WTC11 (cell line): ENCODE results near the gene MOB3B.

Experiments
- GABPB1 ChIP-seq: sonication (generic); formaldehyde crosslinking; IDR thresholded peaks from 2 replicates; pipeline ENCODE4 v1.8.1; 2023; ENCODE audit warnings: mild to moderate bottlenecking, missing genetic modification reagents
- GRHL2 ChIP-seq: fragments of 250-450 bp; sonication (Bioruptor Pico); IDR thresholded peaks from 2 replicates; pipeline ENCODE4 v1.8.0; 2022; ENCODE audit warnings: mild to moderate bottlenecking, moderate library complexity; ENCODE audit not compliant: insufficient replicate concordance, severe bottlenecking
- MYBL2 ChIP-seq: sonication (generic); formaldehyde crosslinking; IDR thresholded peaks from 2 replicates; pipeline ENCODE4 v1.8.1; 2023; ENCODE audit warnings: mild to moderate bottlenecking, moderate library complexity, missing genetic modification reagents
- NFYB ChIP-seq: sonication (generic); formaldehyde crosslinking; conservative IDR thresholded peaks from 2 replicates; pipeline ENCODE4 v1.8.0; 2022; ENCODE audit warnings: low read depth, missing genetic modification reagents
- SMAD3 ChIP-seq: sonication (generic); formaldehyde crosslinking; IDR thresholded peaks from 2 replicates; pipeline ENCODE4 v1.8.0; 2022; ENCODE audit warnings: missing genetic modification reagents, mild to moderate bottlenecking, borderline replicate concordance
- TCF7 ChIP-seq: sonication (generic); formaldehyde crosslinking; IDR thresholded peaks from 2 replicates; pipeline ENCODE4 v1.8.0; 2022; ENCODE audit warnings: mild to moderate bottlenecking, low read depth, missing genetic modification reagents, moderate library complexity
- TF ChIP-seq, protein P1 (sequence below): fragments of 200-600 bp; IDR thresholded peaks from 2 replicates; pipeline ENCODE4 v1.8.0; 2022; ENCODE audit warnings: antibody characterized with exemption
- TF ChIP-seq, protein P2 (sequence below): fragments of 250-450 bp; sonication (Bioruptor Pico); IDR thresholded peaks from 2 replicates; pipeline ENCODE4 v1.9.0; 2021; ENCODE audit warnings: mild to moderate bottlenecking
- TF ChIP-seq, protein P3 (sequence below): sonication (generic); formaldehyde crosslinking; IDR thresholded peaks from 2 replicates; pipeline ENCODE4 v1.8.0; 2022; ENCODE audit warnings: mild to moderate bottlenecking, missing genetic modification reagents
- TF ChIP-seq, protein P4 (sequence below): sonication (generic); formaldehyde crosslinking; IDR thresholded peaks from 2 replicates; pipeline ENCODE4 v1.8.0; 2022; ENCODE audit warnings: mild to moderate bottlenecking, missing genetic modification reagents
- TF ChIP-seq, protein P5 (sequence below): sonication (generic); formaldehyde crosslinking; IDR thresholded peaks from 2 replicates; pipeline ENCODE4 v1.8.0; 2023; ENCODE audit warnings: missing genetic modification reagents, mild to moderate bottlenecking, borderline replicate concordance
- TF ChIP-seq, protein P6 (sequence below): sonication (generic); formaldehyde crosslinking; IDR thresholded peaks from 2 replicates; pipeline ENCODE4 v1.8.0; 2022; ENCODE audit warnings: mild to moderate bottlenecking, missing genetic modification reagents

DNA sequence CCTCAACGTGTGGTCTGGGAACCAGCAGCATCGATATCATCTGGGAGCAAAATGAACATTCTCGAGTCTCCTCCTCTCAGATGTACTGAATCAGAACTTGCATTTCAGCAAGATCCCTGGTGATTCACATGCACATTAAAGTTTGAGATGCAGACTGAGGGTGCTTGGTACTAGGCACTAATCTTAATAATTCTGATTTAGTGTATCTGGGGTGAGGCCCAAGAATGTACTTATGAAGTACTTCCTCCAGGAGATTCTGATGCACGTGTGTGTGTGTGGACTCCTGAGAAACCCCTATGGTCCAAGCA lies 176.5 kb downstream of the MOB3B start:
- TF ChIP-seq, protein P1, sequence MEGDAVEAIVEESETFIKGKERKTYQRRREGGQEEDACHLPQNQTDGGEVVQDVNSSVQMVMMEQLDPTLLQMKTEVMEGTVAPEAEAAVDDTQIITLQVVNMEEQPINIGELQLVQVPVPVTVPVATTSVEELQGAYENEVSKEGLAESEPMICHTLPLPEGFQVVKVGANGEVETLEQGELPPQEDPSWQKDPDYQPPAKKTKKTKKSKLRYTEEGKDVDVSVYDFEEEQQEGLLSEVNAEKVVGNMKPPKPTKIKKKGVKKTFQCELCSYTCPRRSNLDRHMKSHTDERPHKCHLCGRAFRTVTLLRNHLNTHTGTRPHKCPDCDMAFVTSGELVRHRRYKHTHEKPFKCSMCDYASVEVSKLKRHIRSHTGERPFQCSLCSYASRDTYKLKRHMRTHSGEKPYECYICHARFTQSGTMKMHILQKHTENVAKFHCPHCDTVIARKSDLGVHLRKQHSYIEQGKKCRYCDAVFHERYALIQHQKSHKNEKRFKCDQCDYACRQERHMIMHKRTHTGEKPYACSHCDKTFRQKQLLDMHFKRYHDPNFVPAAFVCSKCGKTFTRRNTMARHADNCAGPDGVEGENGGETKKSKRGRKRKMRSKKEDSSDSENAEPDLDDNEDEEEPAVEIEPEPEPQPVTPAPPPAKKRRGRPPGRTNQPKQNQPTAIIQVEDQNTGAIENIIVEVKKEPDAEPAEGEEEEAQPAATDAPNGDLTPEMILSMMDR = no peak
- TF ChIP-seq, protein P2, sequence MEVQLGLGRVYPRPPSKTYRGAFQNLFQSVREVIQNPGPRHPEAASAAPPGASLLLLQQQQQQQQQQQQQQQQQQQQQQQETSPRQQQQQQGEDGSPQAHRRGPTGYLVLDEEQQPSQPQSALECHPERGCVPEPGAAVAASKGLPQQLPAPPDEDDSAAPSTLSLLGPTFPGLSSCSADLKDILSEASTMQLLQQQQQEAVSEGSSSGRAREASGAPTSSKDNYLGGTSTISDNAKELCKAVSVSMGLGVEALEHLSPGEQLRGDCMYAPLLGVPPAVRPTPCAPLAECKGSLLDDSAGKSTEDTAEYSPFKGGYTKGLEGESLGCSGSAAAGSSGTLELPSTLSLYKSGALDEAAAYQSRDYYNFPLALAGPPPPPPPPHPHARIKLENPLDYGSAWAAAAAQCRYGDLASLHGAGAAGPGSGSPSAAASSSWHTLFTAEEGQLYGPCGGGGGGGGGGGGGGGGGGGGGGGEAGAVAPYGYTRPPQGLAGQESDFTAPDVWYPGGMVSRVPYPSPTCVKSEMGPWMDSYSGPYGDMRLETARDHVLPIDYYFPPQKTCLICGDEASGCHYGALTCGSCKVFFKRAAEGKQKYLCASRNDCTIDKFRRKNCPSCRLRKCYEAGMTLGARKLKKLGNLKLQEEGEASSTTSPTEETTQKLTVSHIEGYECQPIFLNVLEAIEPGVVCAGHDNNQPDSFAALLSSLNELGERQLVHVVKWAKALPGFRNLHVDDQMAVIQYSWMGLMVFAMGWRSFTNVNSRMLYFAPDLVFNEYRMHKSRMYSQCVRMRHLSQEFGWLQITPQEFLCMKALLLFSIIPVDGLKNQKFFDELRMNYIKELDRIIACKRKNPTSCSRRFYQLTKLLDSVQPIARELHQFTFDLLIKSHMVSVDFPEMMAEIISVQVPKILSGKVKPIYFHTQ (CRISPR knock-in tag) = no peak
- TF ChIP-seq, protein P3, sequence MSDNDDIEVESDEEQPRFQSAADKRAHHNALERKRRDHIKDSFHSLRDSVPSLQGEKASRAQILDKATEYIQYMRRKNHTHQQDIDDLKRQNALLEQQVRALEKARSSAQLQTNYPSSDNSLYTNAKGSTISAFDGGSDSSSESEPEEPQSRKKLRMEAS (CRISPR knock-in tag) = no peak
- TF ChIP-seq GRHL2 (no peak), GABPB1 (CRISPR knock-in tag) (no peak), MYBL2 (CRISPR knock-in tag) (no peak), SMAD3 (CRISPR knock-in tag) (no peak), TCF7 (no peak), NFYB (CRISPR knock-in tag) (no peak)
- TF ChIP-seq, protein P4, sequence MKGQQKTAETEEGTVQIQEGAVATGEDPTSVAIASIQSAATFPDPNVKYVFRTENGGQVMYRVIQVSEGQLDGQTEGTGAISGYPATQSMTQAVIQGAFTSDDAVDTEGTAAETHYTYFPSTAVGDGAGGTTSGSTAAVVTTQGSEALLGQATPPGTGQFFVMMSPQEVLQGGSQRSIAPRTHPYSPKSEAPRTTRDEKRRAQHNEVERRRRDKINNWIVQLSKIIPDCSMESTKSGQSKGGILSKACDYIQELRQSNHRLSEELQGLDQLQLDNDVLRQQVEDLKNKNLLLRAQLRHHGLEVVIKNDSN (CRISPR knock-in tag) = no peak
- TF ChIP-seq, protein P5, sequence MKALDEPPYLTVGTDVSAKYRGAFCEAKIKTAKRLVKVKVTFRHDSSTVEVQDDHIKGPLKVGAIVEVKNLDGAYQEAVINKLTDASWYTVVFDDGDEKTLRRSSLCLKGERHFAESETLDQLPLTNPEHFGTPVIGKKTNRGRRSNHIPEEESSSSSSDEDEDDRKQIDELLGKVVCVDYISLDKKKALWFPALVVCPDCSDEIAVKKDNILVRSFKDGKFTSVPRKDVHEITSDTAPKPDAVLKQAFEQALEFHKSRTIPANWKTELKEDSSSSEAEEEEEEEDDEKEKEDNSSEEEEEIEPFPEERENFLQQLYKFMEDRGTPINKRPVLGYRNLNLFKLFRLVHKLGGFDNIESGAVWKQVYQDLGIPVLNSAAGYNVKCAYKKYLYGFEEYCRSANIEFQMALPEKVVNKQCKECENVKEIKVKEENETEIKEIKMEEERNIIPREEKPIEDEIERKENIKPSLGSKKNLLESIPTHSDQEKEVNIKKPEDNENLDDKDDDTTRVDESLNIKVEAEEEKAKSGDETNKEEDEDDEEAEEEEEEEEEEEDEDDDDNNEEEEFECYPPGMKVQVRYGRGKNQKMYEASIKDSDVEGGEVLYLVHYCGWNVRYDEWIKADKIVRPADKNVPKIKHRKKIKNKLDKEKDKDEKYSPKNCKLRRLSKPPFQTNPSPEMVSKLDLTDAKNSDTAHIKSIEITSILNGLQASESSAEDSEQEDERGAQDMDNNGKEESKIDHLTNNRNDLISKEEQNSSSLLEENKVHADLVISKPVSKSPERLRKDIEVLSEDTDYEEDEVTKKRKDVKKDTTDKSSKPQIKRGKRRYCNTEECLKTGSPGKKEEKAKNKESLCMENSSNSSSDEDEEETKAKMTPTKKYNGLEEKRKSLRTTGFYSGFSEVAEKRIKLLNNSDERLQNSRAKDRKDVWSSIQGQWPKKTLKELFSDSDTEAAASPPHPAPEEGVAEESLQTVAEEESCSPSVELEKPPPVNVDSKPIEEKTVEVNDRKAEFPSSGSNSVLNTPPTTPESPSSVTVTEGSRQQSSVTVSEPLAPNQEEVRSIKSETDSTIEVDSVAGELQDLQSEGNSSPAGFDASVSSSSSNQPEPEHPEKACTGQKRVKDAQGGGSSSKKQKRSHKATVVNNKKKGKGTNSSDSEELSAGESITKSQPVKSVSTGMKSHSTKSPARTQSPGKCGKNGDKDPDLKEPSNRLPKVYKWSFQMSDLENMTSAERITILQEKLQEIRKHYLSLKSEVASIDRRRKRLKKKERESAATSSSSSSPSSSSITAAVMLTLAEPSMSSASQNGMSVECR (CRISPR knock-in tag) = no peak
- TF ChIP-seq, protein P6, sequence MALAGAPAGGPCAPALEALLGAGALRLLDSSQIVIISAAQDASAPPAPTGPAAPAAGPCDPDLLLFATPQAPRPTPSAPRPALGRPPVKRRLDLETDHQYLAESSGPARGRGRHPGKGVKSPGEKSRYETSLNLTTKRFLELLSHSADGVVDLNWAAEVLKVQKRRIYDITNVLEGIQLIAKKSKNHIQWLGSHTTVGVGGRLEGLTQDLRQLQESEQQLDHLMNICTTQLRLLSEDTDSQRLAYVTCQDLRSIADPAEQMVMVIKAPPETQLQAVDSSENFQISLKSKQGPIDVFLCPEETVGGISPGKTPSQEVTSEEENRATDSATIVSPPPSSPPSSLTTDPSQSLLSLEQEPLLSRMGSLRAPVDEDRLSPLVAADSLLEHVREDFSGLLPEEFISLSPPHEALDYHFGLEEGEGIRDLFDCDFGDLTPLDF = no peak
